ENCODE measurements around the gene ANGPTL8. TPM values are rescaled to one million over a fixed set of nuclear protein-coding genes. Genes with fewer than 3 reads are reported as not detected.

The ANGPTL8 gene
- total RNA-seq, 1 donor = not detected

GRCh38 chr19:11192957-11193939, 46.2 kb upstream of the ANGPTL8 start:
- Histone ChIP-seq H3K36me3 (ENCODE audit: insufficient read depth, low read length) (peaks cover 44% of the 10 kb centered on the region), H3K27me3 (ENCODE audit: insufficient read depth, low read length) (no peaks in the 10 kb centered on the region), H3K4me1 (ENCODE audit: insufficient read depth, low read length) (peaks cover 25% of the 10 kb centered on the region), H2AFZ (ENCODE audit: low read length) (no peak overlapping the region), H3K4me3 (ENCODE audit: insufficient read depth, low read length) (no peak overlapping the region), H3K27ac (ENCODE audit: low read depth, low read length) (no peak overlapping the region), H3K4me2 (ENCODE audit: insufficient read depth, low read length) (no peak overlapping the region), H4K20me1 (ENCODE audit: insufficient read depth, low read length) (peaks cover 24% of the 10 kb centered on the region), H3K79me2 (ENCODE audit: insufficient read depth, low read length) (peaks cover 81% of the 10 kb centered on the region), H3K9me3 (ENCODE audit: low read depth, low read length) (no peaks in the 10 kb centered on the region)
- DNase-seq (ENCODE audit: insufficient read length, low spot score, missing footprints) = no peak
- no peak for TF ChIP-seq CTCF (IDR thresholded peaks at IDR 0.05; ENCODE audit: extremely low read depth, low read depth, low read length)

- Histone ChIP-seq H3K9me3 (ENCODE audit: low read depth, low read length) (no peaks in the 10 kb centered on the region), H3K79me2 (ENCODE audit: insufficient read depth, low read length) (peaks cover 73% of the 10 kb centered on the region), H4K20me1 (ENCODE audit: insufficient read depth, low read length) (peaks cover 24% of the 10 kb centered on the region), H2AFZ (ENCODE audit: low read length) (no peak overlapping the region), H3K36me3 (ENCODE audit: insufficient read depth, low read length) (peaks cover 36% of the 10 kb centered on the region), H3K4me3 (ENCODE audit: insufficient read depth, low read length) (no peak overlapping the region), H3K27me3 (ENCODE audit: insufficient read depth, low read length) (no peaks in the 10 kb centered on the region), H3K27ac (ENCODE audit: low read depth, low read length) (no peak overlapping the region), H3K4me1 (ENCODE audit: insufficient read depth, low read length) (peaks cover 25% of the 10 kb centered on the region), H3K4me2 (ENCODE audit: insufficient read depth, low read length) (no peak overlapping the region)
- no peak for TF ChIP-seq CTCF (IDR thresholded peaks at IDR 0.05; ENCODE audit: extremely low read depth, low read depth, low read length)
- peak; percentile 66 for DNase-seq (ENCODE audit: insufficient read length, low spot score, missing footprints)
These were observed 45.2 kb upstream of the ANGPTL8 start for GRCh38 chr19:11194173-11194572.

GRCh38 chr19:11194656-11195558, 44.5 kb upstream of the ANGPTL8 start:
- Histone ChIP-seq H3K9me3 (ENCODE audit: low read depth, low read length) (no peaks in the 10 kb centered on the region), H3K4me2 (ENCODE audit: insufficient read depth, low read length) (peak overlapping the region; percentile 75), H3K79me2 (ENCODE audit: insufficient read depth, low read length) (peaks cover 68% of the 10 kb centered on the region), H3K27me3 (ENCODE audit: insufficient read depth, low read length) (no peaks in the 10 kb centered on the region), H4K20me1 (ENCODE audit: insufficient read depth, low read length) (peaks cover 24% of the 10 kb centered on the region), H3K36me3 (ENCODE audit: insufficient read depth, low read length) (peaks cover 36% of the 10 kb centered on the region), H3K27ac (ENCODE audit: low read depth, low read length) (peak overlapping the region; percentile 15), H2AFZ (ENCODE audit: low read length) (no peak overlapping the region), H3K4me3 (ENCODE audit: insufficient read depth, low read length) (peak overlapping the region; percentile 57), H3K4me1 (ENCODE audit: insufficient read depth, low read length) (peaks cover 21% of the 10 kb centered on the region)
- peak; percentile 93 for DNase-seq (ENCODE audit: insufficient read length, low spot score, missing footprints)
- no peak for TF ChIP-seq CTCF (IDR thresholded peaks at IDR 0.05; ENCODE audit: extremely low read depth, low read depth, low read length)
